ENCODE results near the gene CD58.
"Not testable (repeated sequence)": the region's sequence is repeated elsewhere in the genome, so short reads cannot be mapped to it uniquely, and the experiment has no call there.

The CD58 gene

DNA sequence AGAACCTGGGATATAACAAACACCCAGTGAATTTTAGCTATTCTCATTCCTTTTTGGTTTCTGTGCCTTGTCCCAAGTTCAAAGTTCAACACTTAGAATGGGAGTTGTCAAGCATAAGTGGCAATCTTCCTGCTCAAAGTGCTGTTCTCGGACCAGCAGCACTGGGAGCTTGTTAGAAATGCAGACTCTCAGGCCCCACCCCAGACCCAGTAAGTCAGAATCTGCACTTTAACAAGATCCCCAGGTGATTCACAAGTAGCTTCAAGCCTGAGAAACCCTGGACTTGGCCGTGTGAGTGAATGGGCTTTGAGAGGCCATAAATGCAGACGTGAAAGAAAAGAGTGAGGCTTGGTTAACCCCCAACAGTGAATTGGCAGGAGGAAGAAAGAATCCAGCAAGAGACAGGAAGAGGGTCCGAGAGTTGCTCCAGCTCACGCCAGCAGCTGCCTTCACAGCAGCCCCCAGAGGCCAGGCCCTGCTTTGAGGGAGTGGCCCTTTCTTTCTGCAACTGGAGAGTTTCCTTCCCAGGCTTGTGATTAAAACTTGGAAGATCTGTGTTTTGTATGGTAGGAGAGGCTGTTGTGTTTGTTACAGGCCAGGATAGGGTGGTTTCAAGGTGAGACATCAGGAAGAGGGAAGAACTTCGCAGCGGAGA lies 21.3 kb upstream of the CD58 start:
- DNase-seq (ENCODE audit: low read depth), result not testable (repeated sequence)

DNA sequence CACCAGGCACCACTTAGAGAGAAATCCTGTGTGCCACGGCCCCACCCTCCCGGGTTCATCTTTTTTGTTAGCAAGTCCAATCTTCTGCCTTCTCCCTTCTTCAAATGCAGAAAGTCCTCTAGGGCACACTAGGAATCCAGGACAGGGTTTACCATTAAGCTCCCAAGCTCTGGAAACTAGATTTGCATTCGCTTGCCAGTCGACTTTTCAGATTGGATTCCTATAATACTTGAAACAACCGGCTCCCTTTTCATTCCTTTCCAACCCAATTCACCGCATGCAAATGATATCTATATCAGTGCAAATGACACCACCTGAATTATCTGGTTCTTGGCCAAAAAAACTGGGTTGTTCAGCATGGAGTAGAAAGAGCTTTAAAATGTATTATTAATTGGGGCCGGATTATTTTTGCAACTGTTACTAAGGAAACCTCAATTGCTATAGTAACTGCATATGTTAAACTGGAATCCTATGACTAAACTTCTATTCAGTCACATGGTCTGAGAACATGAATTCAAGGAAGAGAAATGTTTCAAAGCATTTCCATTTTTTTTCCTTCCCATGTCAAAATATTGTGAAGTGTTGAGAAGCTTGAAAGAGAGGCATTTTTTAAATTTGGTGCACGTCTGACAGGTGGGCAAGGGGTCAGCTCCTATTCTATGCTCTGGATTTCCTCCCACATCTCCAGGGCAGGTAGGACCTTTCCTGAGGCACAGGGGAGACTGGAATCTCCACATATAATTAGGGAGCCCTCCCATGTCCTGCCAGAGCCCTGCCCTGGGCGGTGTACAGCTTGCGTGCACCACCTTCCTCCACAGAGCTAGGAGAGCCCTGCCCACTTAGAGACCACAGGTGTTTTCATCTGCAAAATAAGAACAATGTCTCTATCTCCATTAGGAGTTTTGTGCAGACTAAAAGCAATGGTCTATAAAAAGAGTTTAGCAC lies 20.5 kb upstream of the CD58 start:
- not testable (repeated sequence) for DNase-seq (ENCODE audit: low read depth)

DNA sequence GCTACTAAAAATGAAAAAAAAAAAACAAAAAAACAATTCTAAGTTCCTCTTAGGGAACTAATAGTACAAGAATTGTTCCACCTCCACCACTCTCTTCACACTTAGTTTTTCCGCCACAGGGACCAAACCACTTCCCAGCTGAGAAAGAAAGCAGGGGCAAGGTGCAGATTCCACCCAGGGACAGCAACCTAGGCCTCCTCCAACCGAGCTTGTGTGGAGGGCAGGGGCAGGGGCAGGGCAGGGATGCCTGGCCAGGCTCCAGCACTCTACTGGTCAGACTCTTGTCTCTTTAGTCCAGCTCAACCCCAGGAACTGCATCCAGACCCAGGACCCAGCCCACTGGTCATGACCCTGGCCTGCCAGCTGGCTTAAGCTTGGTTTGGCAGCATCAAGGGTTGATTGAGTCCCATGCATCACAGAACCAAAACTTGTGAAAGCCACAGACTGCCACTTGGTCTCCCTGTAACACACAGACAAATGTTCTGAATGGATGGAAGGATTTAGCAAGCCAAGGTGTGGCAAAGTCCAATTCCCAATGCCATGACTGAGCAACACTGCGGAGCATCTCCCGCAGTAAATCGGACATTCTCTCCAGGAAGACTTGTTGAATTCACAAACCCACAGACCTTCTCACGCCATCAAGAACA lies 19.7 kb upstream of the CD58 start:
- DNase-seq (ENCODE audit: low read depth), result not testable (repeated sequence)

DNA sequence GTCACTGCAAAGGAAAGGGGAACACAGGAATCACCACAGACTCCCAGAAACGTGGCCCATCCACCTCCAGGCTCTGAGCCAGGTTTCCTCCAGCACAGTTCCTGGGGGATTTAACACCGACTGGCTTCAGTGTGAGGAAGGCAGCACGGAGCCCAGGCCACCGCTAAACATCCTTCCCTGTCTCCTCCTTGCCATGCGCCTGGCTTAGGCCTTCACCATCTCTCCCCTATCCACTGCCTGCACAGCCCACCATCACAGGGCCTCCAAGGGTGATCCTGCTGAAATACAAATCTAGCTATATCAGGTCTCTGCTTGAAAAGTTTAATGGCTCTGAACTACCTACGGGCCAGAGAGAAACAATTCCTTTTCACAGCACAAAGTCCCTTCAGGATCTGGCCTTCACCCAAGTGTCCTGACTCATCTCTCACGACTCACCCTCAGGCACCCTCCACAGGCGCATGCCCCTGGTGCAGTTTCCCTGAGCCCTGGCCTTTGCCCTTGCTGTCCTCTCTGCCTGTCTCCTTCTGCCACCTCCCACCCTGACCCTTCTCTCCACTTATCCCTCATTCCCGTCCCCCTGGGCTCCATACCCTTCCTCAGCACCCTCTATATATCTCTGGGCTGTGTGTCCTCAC lies 18.4 kb upstream of the CD58 start:
- not testable (repeated sequence) for DNase-seq (ENCODE audit: low read depth)

DNA sequence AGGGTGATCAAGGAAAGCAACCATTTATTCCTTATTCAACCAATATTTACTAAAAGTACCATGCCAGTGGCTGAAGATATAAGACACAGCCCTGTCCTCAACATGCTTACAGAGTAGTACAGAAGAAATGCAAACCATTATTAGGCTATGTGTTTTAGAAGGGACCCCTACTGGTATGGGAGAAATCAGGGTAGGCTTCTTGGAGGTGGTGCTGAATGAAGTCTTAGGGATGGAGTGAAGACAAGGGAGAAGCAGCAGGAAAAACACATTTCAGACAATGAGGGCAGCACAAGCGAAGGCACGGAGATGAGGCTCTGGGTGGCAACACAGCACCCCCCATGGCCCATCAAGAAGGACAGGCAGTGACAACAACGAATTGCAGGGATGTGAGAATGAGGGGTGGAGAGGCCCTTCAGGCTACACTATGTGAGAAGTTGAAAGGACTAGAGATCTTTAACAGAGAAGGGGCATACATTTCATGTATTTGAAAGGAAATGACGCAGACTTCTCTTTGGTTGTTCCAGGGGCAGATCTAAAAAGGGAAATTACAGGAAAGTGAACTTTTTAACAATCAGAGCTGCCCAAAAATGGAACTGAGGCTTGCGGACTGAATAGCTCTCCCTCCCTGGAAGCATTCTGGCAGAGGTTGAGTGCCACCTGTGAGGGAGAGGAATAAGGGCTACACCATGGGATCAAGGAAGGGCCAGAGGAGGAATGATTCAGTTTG lies 16.8 kb upstream of the CD58 start:
- DNase-seq (ENCODE audit: low read depth), result no peak

DNA sequence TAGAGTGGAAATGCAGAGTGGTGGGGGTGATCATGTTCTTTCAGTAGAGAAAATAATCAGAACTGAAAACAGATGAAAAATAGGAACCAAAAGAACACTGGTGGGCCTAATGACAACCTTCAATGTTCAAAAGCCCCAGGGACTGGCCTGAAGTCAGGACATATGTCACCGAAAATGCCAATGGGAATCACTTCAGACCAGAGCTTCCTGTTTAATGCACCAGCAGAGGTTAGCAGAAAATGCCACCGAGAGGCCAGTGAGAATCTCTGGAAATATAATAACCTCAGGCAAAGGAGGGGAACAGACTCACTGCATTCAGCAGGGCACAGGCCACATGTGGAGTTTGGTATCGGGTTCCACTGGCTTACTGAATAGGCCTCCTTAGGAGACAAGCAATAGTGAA lies 15.9 kb upstream of the CD58 start:
- DNase-seq (ENCODE audit: low read depth), result no peak

DNA sequence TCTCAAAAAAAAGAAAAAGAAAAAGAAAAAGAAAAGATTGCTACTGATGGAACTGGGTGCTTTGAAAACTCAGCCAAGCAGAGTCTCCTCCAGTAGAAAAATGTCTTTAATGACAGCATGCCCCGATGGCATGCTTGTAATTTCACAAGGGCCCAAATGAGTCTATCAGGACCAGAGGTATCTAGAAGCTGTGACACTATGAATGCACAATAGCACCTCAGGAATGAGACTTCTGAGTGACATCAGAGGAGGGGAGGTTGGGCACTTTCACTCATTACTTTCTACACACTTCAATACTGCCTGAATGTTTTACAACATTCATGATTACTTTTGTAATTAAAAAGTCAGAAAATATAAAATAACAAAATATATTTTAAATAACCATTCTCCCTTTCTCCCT lies 15.1 kb upstream of the CD58 start:
- no peak for DNase-seq (ENCODE audit: low read depth)

DNA sequence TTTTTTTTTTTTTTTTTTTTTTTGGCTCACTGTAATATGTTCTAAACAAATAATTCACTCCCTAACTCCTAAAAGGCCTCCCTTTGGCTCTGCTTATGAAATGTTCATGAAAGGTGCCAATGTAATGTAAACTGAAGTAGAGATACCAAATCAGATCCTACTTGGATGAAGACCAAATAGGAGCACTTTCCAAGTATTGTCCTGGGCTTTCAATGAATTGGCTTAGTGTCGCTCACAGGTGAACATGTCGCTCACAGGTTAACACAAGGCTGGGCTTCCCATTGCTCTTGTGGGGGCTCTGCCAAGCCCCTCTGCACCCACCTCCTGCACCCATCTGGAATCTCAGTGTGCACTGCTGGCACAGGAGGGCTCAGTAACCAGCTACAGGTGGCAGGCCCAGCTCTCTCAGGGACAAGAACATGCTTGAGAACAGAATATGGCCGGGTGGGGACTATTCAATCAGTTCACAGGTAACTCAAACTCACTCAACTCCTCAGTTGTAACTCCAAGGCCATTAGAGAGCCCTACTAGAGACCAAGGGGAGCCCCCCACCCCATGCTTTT lies 10.6 kb upstream of the CD58 start:
- no peak for DNase-seq (ENCODE audit: low read depth)

DNA sequence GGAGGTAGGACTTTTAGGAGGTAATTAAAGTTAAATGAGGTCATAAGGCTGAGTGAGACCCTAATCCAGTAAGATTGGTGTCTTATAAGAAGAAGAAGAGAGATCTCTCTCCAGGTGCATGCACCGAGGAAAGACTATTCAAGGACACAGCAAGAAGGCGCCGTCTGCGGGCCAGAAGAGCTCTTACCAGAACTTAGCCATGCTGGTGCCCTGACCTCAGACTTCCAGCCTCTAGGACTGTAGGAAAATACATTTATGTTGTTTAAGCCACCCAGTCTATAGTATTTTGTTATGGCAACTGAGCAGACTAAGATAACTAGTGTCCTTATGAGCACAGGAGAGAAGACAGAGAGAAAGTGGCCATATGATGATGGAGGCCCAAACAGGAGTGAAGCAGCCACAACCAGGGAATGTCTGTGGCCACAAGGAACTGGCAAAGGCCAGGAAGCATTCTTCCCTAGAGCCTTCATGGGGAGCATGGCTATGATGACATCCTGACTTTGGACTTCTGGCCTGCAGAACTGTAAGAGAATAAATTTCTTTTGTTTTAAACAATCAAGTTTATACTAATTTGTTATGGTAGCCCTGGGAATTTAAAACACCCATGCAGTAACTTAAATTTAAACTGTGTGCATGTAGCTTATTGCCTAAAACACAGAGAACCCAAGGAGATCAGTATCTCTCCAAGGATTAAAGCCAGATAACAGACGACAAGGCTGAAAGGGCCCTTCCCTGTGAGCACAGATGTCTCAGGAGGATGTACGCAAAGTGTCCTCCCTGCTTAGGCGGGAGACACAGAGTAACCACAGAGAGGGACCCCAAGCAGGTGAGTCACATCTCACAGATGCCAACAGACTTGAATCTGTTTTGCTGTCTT lies 9.9 kb upstream of the CD58 start:
- no peak for DNase-seq (ENCODE audit: low read depth)

DNA sequence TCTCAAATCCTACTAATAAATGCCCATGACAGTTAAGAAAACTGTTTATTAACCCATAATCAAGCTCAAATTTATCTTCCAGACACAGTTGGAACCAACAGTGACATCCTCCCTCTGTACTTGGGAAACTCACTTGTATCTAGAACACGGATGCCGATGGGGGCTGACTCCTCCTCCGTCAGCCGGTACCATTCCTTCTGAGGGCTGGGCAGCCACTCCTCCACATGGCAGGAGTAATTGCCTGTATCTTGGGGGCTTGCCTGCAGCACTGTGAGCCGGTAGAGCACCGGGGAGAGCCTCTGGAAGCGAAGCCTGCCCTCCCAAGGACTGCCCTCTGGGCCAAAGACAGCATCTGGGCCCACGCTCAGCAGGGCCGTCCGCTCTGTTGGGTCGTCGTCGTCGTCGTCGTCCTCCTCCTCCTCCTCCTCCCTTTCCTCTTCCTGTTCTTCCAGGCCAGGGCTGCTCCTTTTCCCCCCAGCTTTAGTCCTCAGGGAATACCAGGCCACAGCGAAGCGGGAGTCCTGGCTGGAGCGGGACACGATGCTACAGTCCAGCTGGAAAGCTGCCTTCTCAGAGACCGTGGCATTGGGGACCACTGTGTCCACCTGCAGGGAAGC lies 8.5 kb upstream of the CD58 start:
- no peak for DNase-seq (ENCODE audit: low read depth)

DNA sequence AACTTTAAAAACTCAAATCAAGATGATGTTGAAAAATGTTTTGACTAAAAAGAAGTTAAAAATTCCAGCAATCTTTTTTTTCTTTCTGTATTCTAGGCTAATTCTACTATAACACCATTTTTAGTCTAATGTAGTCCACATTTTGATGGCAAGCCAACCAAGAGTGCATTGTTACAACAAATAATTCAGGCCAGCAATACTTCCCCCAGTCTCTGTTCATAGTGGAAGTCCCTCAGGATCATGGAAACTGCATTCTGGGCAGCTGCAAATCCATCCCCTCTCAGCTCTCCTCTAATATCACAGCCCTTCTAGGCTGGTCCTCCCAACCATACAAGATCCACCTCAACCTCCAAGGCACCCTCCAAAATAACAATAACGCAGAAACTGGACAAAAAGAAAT lies 7.8 kb upstream of the CD58 start:
- no peak for DNase-seq (ENCODE audit: low read depth)

DNA sequence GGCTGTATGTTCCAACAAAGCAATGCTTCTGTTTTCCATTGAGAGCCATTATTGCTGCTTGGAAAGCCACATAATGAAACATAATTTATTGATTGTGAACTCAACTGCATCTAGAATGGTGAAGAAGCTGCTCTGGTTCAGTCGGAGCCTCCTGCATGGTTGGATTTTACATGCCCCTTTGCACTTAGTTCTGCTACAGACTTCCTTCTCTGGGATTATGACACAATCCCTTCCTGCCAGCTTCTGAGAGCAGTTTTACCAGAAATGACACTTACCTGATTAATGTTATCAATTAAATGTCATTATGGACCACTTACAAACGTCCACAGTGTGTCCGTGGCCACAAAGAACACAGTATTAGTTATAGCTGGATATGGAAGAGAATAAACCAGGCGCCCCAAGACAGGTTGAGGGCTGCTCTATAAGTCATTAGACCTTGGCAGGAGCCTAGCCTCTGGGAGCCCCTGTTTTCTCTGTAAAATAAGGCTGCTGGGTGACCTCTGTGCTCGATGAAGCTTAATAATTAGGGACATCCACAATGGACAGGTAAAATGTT lies 7.0 kb upstream of the CD58 start:
- no peak for DNase-seq (ENCODE audit: low read depth)

DNA sequence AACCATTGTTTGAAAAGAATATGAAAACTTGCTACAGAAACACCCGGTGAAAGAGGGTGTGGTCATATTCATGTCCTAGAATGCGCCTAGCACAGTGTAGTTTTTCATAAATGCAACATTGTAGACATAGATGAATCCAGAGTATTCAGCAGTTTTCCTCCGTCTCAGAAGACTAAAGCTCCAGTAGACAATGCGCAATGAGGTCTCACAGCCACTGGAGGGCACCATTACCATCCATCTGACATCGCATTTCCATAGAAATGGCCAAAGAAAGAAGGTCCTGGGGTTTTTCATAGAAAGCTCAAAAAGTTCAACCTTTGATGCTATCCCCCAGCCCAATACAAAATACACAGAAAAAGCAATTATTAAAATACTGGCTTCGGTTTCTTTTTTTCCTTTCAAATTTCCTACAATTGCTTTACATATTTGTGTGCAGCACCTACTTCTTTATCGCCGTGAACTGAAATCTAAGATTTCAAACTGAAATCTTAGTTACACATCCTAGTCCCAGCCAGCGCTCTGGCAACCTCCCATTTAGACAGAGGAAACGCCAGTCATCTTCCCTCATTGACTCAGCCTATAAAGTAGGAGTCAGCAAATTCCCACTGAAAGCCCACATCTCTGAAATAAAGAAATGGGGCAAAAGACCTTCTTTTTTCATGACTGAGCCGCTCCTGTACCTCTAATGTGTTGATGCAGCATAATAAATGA lies 3.9 kb upstream of the CD58 start:
- no peak for DNase-seq (ENCODE audit: low read depth)

DNA sequence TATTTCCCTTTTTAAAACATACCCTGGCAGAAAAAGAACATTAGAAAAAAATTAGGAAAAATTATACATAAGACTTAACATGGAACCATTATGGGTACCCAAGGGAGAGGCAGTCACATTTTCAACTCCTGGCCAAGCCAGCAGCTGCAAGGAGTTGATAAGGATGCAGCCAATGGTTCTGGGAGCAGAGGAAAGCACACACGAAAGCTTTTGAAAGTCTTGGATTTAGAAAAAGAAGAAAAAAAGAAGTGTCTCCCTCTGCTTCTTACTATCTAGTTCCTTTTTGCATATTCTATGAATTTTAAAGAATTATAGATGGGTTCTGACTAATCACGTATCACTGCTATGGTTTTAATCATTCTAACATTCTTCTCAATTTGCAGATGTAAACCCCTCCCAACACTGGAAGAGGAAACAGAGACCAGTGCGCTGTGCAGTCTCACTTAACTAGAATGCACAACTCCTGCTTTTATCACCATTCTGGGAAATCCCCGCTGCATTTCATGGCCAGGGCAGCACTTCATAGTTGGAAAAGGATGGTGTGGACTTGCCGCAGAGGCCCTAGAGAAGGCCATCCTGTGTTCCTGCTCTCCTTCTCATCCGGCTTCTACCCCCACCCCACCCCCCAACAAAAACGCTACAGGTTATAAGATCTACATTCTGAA lies 2.7 kb upstream of the CD58 start:
- no peak for DNase-seq (ENCODE audit: low read depth)

DNA sequence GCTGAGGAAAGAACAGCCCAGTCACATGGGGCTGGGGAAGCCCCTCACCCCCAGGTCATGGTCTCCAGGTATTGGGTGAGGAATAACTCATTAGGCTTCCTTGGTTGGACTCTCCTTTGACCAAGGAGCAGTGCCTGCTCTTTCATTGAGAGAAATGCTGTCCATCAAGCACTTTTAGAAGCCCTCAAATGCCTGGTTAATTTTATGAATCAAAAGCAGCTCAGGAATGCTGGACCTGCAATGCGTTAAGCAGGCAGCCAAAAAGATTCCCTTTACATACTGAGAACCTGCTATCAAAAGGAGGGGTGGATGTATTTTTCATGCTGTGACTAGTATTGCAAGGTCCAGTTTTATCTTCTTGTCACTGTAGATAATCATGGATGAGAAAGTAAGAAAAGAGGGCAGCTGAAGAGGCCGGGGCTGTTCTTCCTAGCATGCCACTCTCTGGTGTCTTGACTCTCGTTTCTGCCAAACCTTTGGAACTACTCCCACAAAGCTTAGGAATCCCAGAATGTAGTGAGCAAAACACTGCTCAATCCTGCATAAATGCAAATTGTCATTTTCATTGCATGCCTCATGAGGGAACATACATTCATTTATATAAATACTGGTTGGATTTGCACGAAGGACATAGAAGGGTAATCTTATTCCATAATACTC lies 2.1 kb upstream of the CD58 start:
- DNase-seq (ENCODE audit: low read depth), result no peak

DNA sequence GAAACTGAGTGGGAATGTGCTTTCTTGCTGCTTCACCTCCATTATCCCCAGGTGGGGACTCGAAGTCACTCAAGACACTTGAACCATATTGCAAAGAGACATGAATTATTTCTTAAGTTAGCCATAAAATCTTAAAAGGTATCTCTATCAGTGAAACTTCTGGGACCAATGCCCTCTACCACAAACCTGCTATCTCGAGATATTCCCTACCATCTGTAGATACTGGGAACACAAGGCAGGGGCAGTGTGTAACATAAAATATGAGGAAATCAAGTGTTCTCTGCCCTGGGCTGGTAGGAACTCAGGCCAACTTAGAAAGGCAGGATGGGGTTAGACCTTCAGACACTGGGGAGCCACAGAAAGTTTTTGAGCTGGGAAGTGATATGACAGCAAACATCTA lies 1.3 kb upstream of the CD58 start:
- DNase-seq (ENCODE audit: low read depth), result no peak

DNA sequence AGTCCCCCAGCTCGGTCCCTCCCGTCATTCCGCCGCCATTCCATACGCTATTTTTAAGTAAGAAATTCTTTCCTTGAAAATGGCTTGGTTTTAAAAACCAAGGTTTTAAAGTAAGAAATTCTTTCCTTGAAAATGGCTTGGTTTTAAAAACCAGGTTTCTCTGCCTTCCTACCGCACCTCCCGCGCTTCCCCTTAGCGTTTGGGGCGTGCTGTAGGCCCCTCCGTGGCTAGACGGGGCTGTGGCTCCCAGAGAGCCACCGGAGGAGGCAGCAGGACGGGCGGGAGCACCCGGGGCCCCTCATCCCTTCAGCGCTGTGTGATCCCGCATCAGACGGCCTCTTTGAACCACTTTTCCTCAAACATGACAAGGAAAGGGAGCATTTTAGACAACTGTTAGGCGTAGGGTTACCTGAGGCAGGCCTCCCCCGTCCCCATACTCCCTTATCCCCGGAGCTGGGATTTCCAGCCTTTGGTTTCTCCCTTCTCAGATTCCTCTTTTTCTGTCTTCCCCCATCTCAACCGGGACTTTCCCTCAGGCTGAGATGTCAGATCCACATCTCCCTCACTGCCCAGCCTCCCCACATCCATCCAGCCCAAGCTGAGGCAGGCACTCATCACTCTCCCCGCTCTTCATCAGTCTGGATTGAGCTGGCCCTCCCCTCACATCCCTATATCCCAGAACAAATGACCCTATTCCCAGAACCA lies 541 bp upstream of the CD58 start:
- no peak for DNase-seq (ENCODE audit: low read depth)
